ENCODE results near the gene LPO.
A peak's percentile ranks its signal among the peaks of the same experiment; 100 is the strongest.

LPO gene

GRCh38 chr17:58303971-58304749, 65.8 kb downstream of the LPO start:
- DNase-seq (ENCODE audit: low spot score): peak; percentile 28

GRCh38 chr17:58304750-58305486, 66.5 kb downstream of the LPO start:
- DNase-seq (ENCODE audit: low spot score): no peak

DNA sequence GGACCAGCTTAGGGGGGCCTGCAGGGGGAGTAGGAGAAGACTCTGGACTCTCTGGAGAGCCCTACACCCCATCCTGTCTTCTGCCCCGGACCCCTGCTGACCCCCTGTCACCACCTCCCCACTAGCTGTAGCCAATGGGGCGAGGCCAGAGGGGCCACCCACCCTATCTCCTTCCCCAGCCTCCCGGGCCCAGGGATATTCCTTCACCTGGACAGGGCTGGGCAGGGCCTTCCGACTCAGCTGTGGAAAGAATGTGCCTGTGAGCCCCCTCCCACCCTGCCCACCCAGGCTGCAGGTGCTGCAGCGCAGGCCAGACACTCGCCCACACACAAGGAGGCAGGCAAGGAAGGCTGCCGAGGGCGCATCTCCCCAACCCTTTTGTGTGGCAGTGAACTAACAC, 67.2 kb downstream of the LPO start:
- DNase-seq (ENCODE audit: low spot score): no peak

DNA sequence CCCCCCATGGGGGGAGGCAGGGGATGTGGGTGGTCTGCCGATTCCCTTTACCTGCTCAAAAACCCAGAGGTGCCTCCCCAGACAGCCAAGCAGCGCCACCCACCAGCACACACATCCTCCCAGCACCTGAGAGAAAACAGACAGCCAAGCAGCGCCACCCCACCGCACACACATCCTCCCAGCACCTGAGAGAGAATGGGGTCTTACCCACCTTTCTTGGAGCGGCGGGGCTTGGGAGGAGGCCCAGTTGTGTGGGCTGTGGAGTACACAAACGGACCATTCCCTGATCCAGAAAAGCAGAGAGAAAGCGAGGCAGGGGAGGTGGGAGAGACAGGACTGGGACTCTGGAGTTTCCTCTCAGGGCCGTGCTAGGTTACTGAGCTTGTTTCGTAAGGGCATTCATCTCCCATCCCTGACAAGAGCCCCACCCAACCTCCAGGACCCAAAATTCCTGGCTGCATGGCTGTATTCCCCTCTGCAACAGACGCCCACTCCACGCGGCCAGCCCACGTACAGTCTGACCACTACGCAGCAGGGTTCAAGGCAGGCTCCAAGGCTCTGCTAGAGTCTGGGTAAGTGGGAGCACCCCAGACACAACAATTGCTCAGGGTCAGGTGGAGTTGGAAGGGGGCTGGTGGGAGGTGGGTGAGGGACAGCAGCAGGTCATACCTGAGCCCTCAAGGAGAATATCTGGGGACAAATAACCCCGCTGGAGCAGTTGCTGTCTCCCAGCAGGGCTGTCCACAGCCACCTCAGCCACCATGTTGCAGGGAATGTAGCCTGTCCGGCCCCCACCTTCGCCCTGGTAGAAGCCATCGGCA, 68.0 kb downstream of the LPO start:
- no peak for DNase-seq (ENCODE audit: low spot score)

GRCh38 chr17:58307468-58308172, 69.2 kb downstream of the LPO start:
- no peak for DNase-seq (ENCODE audit: low spot score)

- no peak for DNase-seq (ENCODE audit: low spot score)
Measured at GRCh38 chr17:58308173-58308984, 70.0 kb downstream of the LPO start.

DNA sequence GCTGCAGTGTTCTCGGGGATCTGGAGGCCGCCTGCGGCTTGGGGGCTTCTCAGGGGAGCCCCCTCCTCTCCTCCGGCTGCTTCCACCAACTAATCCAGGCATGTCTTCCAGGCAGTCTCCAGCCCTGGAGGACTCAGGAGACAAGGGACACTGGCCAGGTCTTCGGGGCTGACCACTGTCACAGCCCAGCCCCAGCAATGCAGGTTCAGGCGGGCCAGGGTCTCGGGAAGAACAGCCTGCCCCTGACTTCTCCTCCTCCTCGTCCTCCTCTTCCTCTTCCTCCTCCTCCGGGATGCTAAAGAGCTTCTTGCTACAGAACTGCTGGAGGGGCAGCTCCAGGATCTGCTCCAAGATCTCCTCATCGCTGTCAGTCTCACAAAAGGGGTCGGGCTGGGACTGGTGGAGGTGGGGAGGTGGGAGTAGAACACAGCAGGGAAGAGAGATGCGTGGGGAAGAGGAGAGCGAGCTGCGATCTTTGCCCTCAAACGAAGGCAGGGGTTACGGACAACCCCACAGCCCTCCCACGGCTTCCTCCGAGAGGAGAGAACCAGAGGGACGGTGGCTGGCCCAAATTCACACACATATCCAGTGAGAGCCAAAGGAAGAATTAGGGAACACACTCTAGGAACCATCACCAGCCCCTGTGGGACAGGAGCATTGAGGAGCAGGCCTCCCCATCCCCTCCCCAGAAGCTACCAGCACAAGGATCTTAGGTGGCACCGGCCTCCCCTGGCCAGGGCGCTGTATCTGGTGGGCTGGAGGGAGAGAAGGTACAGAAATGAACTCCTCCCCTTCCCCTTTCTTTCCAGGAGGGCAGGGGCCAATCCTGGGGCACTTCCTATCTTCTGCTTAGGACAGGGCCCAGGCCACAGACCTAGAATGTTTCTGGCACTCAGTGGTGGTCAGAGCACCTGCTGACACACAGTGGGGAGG, 70.9 kb downstream of the LPO start:
- no peak for DNase-seq (ENCODE audit: low spot score)

DNA sequence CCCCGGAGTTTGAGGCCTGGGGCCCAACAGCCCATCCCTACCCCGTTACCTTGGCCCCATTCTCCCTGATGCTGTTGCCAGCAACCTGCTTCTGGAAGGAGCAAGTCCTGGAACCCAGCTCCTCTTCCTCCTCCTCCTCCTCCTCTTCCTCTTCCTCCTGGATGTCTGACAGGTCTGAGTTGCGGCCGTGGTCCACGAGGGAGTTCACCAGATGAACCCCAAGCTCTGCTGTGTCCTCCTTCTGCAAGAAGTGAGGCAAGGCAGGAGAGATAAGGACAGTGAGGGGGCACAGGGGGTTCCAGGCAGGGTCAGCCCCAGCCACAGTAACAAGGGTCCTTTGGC, 71.5 kb downstream of the LPO start:
- DNase-seq (ENCODE audit: low spot score): no peak

GRCh38 chr17:58310511-58311428, 72.4 kb downstream of the LPO start:
- DNase-seq (ENCODE audit: low spot score): no peak

GRCh38 chr17:58311429-58311894, 73.1 kb downstream of the LPO start:
- DNase-seq (ENCODE audit: low spot score): no peak

DNA sequence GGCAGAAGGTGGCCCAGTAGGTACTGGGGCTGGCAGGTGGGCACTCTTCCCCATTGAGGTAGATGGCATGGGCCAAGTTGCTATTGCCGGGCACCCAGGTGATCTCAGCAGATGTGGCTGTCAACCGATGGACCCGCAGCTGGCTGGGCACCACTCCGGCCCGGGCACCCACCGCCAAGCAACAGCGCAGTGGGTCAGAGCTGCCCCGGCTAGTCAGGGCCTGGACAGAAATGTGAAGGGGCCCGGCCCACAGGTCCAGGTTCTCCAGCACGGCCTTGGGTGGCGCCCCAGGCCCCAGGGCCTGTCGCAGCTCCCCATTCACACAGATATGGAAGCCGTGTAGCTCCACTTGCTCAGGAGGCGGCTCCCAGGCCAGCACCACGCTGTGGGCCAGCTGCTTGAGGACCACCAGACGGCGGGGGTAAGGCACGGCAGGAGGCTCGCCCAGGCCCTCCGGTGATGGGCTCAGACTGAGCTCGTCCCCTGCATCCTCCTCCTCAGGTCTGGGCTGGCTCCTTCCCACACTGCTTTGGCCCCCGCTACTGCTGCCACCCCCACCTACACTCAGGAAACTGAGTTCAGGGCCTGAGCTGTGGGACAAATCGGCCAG, 73.7 kb downstream of the LPO start:
- no peak for DNase-seq (ENCODE audit: low spot score)

- DNase-seq (ENCODE audit: low spot score): no peak
Measured at GRCh38 chr17:58312829-58313228, 74.4 kb downstream of the LPO start.

- DNase-seq (ENCODE audit: low spot score): no peak
Measured at GRCh38 chr17:58313815-58314705, 75.7 kb downstream of the LPO start.

DNA sequence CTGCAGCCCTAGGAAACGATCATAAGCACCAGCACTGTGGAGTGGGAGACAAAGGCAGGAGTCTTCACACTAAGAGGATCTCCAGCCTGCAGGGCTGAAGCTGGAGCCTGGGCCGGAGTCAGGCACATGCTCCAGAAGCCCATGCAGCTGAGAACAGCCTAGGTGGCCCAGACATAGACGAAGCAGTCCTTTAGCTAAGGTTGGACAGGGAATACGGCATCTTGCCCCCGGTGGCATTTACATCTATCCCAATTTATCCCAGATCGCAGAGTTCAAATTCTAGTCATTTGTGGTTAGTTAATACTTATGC, 76.3 kb downstream of the LPO start:
- no peak for DNase-seq (ENCODE audit: low spot score)

DNA sequence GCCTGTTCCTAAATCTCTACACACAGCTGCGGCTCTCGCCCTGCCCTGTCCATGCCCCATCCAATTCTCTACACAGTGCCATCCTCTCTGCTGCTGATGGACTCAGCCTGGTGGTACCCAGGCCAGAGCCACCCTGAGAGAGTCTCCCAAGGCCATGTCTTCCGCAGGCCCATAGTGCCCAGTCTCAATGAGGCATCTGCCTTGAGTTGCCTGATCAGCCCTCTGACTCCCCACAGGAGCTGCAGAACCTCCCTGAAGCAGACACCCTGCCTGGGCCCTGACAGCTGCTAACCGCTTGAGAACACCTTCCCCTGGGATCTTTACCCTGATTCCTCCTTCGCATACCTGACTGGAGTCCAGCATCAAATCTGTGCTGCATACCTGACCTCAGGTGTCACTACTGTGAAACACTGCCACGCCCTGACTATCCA, 76.9 kb downstream of the LPO start:
- DNase-seq (ENCODE audit: low spot score): no peak

DNA sequence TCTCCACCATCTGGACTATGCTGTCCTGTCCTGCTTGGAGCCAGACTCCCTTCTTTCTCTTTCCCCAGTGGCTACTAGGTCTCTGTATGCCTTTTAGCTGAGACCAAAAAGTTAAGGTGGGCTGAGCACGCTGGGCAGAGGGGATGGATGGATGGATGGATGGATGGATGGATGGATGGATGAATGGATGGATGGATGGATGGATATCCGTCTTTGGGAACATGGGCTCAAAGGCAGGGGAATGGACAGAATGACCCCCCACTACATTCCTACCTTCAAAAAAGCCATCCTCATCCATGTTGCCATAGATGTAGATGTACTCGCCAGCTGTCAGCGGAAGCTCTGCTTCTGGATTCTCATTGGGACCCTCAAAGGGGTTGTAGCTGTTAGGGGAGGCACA, 77.4 kb downstream of the LPO start:
- DNase-seq (ENCODE audit: low spot score): no peak

DNA sequence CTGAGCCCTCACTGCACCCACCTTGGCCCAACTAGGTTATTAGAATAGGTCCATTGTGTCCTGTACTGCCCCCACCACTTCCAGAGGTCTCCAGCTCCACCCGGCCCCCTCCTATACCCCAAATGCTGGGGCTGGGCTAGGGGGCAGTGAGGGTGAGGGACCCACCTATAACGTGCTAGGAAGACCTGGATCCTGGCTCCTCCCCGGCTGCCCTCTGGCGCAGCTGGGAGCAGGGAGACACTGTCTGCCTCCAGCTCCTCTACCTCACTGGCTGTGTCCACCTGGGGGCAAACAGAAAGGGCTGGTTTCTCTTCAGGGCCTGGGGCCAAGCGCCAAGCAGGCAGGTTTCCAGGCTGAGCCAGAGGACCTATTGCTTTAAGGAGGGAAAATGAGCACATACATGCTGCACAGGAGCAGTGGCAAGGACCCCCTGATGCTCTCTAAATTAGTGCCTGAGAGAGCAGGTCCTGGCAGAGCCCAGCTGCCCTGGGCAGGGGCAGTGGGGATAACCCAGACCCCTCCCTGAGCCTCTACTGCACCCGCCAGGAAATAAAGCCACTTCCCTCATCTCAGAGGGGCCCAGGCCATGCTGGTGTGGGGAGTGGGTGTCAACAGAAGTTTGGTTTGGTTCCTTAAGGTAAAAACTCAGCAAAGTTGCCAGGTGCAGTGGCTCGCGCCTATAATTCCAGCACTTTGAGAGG, 78.0 kb downstream of the LPO start:
- no peak for DNase-seq (ENCODE audit: low spot score)

All from LoVo (cell line).